NB4 (cell line): ENCODE results near the gene C5AR1.

ENCODE experiments used
- CTCF ChIP-seq: IDR thresholded peaks from one replicate; pipeline ENCODE4 v1.5.1; 2012; ENCODE audit warnings: low read depth, low read length
- MYC ChIP-seq: IDR thresholded peaks from 2 replicates; pipeline ENCODE4 v1.6.1; 2011; ENCODE audit warnings: low read depth, low read length
- POLR2A ChIP-seq: IDR thresholded peaks from 2 replicates; pipeline ENCODE4 v1.6.1; 2011; ENCODE audit warnings: mild to moderate bottlenecking; ENCODE audit not compliant: insufficient read length; ENCODE audit errors: extremely low read depth

- TF ChIP-seq CTCF (no peak), MYC (no peak), POLR2A (no peak)
Observed at GRCh38 chr19:47371261-47371660, 61.6 kb downstream of the C5AR1 start.
